Activated T-helper 17 cell treated with anti-CD3 and anti-CD28 coated beads, Interleukin-2, amount 50 U/mL, for 72 hours (primary cell): ENCODE data around the gene LSMEM2. TPM values are rescaled to one million over a fixed set of nuclear protein-coding genes. Genes with fewer than 3 reads are reported as not detected.
"Not testable (repeated sequence)": the region's sequence is repeated elsewhere in the genome, so short reads cannot be mapped to it uniquely, and the experiment has no call there.

Experiments
- ATAC-seq: fragments of 150-1000 bp; cut with Tn5 transposase; replicated peaks from 2 replicates; pipeline ENCODE4 v1.10.0; 2021; ENCODE audit warnings: mild to moderate bottlenecking, moderate library complexity
- H3K27ac Mint-ChIP-seq: one replicate; pipeline ENCODE4 v1.8.0; 2022; ENCODE audit warnings: mixed read lengths
- H3K27me3 Mint-ChIP-seq: one replicate; pipeline ENCODE4 v1.8.0; 2022; ENCODE audit warnings: mixed read lengths
- H3K36me3 Mint-ChIP-seq: one replicate; pipeline ENCODE4 v1.8.0; 2022; ENCODE audit warnings: low read depth, mild to moderate bottlenecking, mixed read lengths
- H3K4me1 Mint-ChIP-seq: one replicate; pipeline ENCODE4 v1.8.0; 2022; ENCODE audit warnings: mixed read lengths
- H3K4me3 Mint-ChIP-seq: one replicate; pipeline ENCODE4 v1.8.0; 2022; ENCODE audit warnings: mild to moderate bottlenecking, mixed read lengths
- H3K9me3 Mint-ChIP-seq: one replicate; pipeline ENCODE4 v1.8.0; 2022; ENCODE audit warnings: mixed read lengths
- total RNA-seq, 2 donors: library from RNA; stranded (reverse); gene quantifications; one replicate each; pipeline ENCODE4 v1.2.3, GENCODE V29; 2022

LSMEM2 gene
- total RNA-seq, 2 donors from 2014 or later, result 0.34 TPM; not detected in 1

GRCh38 chr3:50265571-50265970, 13.3 kb upstream of the LSMEM2 start:
- no peaks in the 10 kb centered on the region for H3K36me3 Mint-ChIP-seq
- no peaks in the 10 kb centered on the region for H3K9me3 Mint-ChIP-seq
- H3K4me1 Mint-ChIP-seq, result no peaks in the 10 kb centered on the region
- H3K27ac Mint-ChIP-seq, result no peak overlapping the region
- H3K4me3 Mint-ChIP-seq, result no peak overlapping the region
- H3K27me3 Mint-ChIP-seq, result no peaks in the 10 kb centered on the region
- ATAC-seq, result no peak

DNA sequence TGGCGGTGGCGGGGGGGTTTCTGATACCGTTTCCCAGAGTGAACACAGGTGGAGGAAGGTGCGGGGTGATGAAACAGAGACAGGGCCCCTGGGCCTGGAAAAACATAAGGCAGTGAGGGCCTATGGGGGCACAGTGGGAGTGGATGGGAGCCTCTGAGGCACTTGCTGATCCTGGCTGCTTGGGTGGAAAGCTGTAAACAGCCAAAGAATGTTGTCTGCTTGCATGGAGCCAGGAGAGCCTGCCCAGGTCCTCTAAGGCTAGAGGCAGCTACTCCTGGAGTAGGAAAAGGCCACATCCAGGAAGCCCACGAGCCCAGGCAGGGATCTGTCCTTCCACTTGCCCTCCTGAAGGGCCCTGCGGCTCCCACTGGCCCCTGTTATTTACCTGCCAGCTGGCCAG, 12.9 kb upstream of the LSMEM2 start:
- Mint-ChIP-seq H3K36me3 (no peaks in the 10 kb centered on the region), H3K27me3 (no peaks in the 10 kb centered on the region), H3K27ac (no peak overlapping the region), H3K4me3 (no peak overlapping the region), H3K4me1 (no peaks in the 10 kb centered on the region), H3K9me3 (no peaks in the 10 kb centered on the region)
- ATAC-seq, result no peak

DNA sequence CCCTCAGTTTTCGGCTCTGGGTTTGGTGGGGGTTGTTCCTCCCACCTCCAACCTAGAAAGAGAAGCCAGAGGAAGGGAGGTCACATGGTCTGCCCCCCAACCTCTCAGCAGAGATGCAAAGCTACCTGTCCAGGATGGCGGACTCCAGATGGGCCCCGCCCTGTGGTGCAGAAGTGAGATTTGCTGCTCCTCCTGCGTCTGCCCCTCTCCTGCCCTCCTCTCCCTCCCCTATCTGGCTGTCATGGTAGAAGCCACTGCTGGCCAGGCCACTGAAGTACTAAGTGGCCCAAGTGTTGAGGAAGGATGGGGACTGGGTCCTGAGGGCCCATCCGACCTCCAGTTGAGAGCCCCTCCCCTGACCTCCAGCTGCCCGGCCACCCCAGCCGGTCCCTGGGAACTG, 12.1 kb upstream of the LSMEM2 start:
- Mint-ChIP-seq H3K36me3 (no peaks in the 10 kb centered on the region), H3K27me3 (no peaks in the 10 kb centered on the region), H3K27ac (no peak overlapping the region), H3K4me1 (no peaks in the 10 kb centered on the region), H3K4me3 (no peak overlapping the region), H3K9me3 (no peaks in the 10 kb centered on the region)
- ATAC-seq, result no peak

DNA sequence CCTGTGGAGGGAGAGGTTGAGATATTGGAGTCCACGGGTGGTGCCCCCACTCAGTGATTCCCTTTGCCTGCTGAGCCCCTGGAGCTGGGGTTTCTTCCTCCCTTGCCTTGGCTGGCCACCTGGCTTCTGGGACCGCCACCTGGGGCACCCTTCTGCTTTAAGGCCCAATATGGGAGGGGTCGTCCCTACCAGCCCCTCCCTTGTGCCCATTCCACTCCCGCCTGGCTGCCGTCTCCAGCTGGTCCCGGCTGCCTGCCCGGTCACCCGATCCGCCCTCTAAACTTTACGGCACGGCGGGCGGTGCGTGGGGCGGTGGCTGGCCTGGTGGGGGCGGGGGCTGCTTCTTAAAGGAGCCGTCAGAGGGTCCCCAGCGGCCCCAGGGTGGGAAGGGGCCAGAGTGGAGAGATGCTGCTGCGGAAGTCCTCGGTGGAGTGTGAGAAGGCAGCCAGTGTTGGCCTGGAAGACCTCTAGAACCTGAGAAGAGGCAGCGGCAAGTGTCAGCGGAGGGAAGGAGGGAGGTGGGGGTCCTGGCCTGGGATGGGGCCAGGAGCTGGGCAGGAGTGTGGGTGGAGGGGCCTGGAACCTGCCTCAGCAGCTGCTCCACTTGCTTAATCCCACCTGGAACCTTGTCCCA, 11.5 kb upstream of the LSMEM2 start:
- H3K4me3 Mint-ChIP-seq, result no peak overlapping the region
- no peak for ATAC-seq
- no peaks in the 10 kb centered on the region for H3K27me3 Mint-ChIP-seq
- H3K9me3 Mint-ChIP-seq, result no peaks in the 10 kb centered on the region
- no peaks in the 10 kb centered on the region for H3K36me3 Mint-ChIP-seq
- H3K4me1 Mint-ChIP-seq, result no peaks in the 10 kb centered on the region
- no peak overlapping the region for H3K27ac Mint-ChIP-seq

DNA sequence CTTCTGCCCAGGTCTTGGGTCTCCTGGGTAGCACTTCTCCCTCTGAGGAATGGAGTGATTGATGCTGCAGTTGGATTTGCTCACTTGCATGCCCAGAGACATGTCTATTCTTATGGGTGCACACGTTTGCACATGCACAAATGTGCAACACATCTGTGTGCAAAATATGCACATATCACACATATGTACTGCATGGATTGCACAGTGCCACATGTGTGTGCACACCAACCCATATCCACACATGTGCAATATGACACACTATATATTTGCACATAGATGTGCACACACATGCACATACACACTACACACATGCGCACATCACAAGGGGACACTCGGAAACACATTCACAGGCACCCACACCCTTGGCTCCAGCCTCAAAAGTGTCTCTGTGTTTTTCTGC, 10.6 kb upstream of the LSMEM2 start:
- no peak overlapping the region for H3K27ac Mint-ChIP-seq
- H3K4me1 Mint-ChIP-seq, result peaks cover 4% of the 10 kb centered on the region
- no peaks in the 10 kb centered on the region for H3K9me3 Mint-ChIP-seq
- ATAC-seq, result no peak
- H3K4me3 Mint-ChIP-seq, result no peak overlapping the region
- H3K27me3 Mint-ChIP-seq, result peaks cover 3% of the 10 kb centered on the region
- H3K36me3 Mint-ChIP-seq, result no peaks in the 10 kb centered on the region

DNA sequence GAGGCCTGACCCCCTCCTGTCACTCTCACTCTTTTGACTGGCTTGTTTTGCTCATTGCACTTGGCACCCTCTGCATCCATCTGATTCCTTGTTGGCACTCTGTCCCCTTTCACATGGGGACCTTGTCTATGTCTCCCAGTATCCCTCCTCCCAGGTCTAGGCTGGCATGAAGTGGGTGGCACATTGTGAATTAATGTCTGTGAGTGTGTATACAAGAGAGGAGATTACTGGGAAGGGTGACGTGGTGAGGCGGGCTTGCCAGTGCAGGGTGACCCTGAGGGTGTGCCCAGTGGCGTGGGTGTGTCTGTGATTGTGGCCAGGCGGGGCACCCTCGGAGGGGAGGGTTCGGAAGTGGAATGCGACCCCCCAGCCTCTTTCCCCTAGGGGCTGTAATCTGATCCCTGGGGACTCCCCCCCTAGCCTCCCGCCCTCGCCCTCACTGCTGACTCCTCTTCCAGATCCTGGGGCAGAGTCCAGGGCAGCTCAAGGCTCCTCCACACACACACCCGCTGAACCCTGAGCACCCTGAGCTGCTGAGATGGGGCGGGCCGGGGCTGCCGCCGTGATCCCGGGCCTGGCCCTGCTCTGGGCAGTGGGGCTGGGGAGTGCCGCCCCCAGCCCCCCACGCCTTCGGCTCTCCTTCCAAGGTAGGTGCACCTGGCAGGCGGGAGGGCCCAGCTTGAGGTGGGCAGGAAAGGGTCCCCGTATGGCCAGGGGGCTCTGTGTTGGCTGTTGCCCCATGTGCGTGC, 10.0 kb upstream of the LSMEM2 start, which contains the start of gene SEMA3B:
Gene SEMA3B, plus strand, starts transcription at position 445 of the 749 bp plus-strand sequence. Its CDS starts 94 bp downstream, at position 539.
- Mint-ChIP-seq H3K27ac (no peak within 1 kb of the TSS), H3K4me1 (peaks cover 4% of the 10 kb centered on the region), H3K9me3 (no peaks in the 10 kb centered on the region), H3K4me3 (no peak within 1 kb of the TSS), H3K27me3 (peaks cover 3% of the 10 kb centered on the region), H3K36me3 (no peaks in the 10 kb centered on the region)
- ATAC-seq, result no peak

DNA sequence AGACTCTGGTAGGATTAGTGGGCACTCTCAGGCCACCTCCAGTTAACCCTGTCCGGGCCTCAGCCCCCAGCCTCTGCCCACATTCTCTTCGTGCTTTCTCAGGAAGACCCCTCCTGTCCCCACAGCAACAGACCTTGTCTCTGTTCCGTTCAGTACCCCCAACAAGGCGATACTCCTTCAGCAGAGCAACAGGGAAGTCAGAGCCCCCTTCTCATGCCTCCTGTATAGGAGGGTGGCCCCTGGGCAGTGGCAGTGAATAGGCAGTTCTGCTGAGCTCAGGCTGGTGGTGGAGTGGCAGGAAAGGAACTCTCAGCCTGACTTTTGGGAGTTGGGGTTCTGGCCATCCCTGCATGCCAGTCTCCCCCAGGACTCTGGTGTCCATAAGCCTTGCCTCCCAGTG, 9.4 kb upstream of the LSMEM2 start:
- Mint-ChIP-seq H3K4me1 (peaks cover 8% of the 10 kb centered on the region), H3K4me3 (no peak overlapping the region), H3K27ac (no peak overlapping the region), H3K9me3 (no peaks in the 10 kb centered on the region), H3K36me3 (no peaks in the 10 kb centered on the region), H3K27me3 (peaks cover 9% of the 10 kb centered on the region)
- ATAC-seq, result no peak

- no peak overlapping the region for H3K4me3 Mint-ChIP-seq
- H3K36me3 Mint-ChIP-seq, result no peaks in the 10 kb centered on the region
- H3K9me3 Mint-ChIP-seq, result no peaks in the 10 kb centered on the region
- peaks cover 9% of the 10 kb centered on the region for H3K4me1 Mint-ChIP-seq
- H3K27ac Mint-ChIP-seq, result no peak overlapping the region
- peaks cover 12% of the 10 kb centered on the region for H3K27me3 Mint-ChIP-seq
- ATAC-seq, result no peak
Measured at GRCh38 chr3:50269977-50270413, 8.9 kb upstream of the LSMEM2 start.

GRCh38 chr3:50270422-50271224, 8.3 kb upstream of the LSMEM2 start:
- Mint-ChIP-seq H3K27me3 (peaks cover 17% of the 10 kb centered on the region), H3K36me3 (no peaks in the 10 kb centered on the region), H3K4me1 (peaks cover 9% of the 10 kb centered on the region), H3K27ac (no peak overlapping the region), H3K9me3 (no peaks in the 10 kb centered on the region), H3K4me3 (no peak overlapping the region)
- no peak for ATAC-seq

DNA sequence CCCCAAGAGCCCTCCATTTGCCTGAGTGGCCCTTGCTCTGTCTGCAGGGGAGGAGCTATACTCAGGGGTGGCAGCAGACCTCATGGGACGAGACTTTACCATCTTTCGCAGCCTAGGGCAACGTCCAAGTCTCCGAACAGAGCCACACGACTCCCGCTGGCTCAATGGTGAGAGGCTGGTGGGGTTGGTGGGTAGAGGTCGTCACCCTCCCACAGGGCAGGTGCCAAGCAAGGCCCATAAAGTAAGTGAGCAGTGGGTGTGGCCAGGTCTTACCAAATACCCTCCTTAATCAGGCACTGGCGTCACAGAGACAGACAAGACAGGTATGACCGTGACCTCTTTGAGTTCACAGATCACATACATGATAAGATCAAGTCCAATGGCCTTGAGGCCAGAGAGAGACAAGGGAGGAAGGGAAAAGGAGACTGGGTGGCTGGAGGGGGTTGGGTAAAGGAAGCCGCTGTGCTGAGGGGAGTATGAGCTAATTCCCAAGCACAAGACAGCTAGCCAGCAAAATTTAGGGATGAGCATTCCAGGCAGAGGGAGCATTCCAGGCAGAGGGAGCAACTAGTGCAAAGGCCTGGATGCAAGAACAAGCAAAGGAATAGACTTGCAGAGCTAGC, 7.5 kb upstream of the LSMEM2 start:
- H3K4me1 Mint-ChIP-seq, result peaks cover 9% of the 10 kb centered on the region
- peaks cover 21% of the 10 kb centered on the region for H3K27me3 Mint-ChIP-seq
- H3K27ac Mint-ChIP-seq, result peak overlapping the region; percentile 37
- no peaks in the 10 kb centered on the region for H3K36me3 Mint-ChIP-seq
- H3K9me3 Mint-ChIP-seq, result no peaks in the 10 kb centered on the region
- no peak for ATAC-seq
- H3K4me3 Mint-ChIP-seq, result no peak overlapping the region

- peak; percentile 1 for ATAC-seq
- H3K27me3 Mint-ChIP-seq, result peaks cover 21% of the 10 kb centered on the region
- peak overlapping the region; percentile 77 for H3K27ac Mint-ChIP-seq
- not testable (repeated sequence) for H3K36me3 Mint-ChIP-seq, H3K4me1 Mint-ChIP-seq, H3K9me3 Mint-ChIP-seq
- peak overlapping the region; percentile 71 for H3K4me3 Mint-ChIP-seq
Measured at GRCh38 chr3:50272538-50272910, 6.4 kb upstream of the LSMEM2 start.

DNA sequence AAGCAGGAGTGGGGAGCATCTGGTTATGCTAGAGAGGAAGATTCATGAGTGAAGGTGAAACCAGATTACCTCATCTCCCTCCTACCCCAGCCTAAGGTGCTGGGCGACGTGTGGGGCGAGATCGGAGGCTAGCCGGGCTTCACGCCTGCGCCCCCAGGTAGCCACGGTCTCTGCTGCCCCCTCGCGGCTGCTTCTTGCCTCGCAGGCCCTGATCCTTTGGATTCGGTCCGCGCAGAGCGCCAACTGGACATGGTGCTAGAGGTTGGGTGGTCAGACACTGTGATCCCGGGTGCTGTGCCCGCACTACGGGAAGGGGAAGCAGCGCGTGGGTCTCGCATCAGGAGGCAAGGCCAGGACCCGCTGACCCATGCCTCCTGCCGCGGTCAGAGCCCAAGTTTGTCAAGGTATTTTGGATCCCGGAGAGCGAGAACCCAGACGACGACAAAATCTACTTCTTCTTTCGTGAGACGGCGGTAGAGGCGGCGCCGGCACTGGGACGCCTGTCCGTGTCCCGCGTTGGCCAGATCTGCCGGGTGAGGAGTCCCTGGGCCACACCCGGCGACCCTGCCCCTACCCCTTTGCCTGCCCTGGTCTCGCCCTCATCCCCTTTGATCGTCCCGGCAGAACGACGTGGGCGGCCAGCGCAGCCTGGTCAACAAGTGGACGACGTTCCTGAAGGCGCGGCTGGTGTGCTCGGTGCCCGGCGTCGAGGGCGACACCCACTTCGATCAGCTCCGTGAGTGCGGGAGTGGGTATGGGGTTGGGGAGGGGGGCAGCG, 5.8 kb upstream of the LSMEM2 start:
- peak; percentile 97 for ATAC-seq
- Mint-ChIP-seq H3K9me3 (no peaks in the 10 kb centered on the region), H3K4me3 (peak overlapping the region; percentile 71), H3K36me3 (no peaks in the 10 kb centered on the region), H3K27ac (peak overlapping the region; percentile 77), H3K4me1 (peaks cover 9% of the 10 kb centered on the region), H3K27me3 (peaks cover 21% of the 10 kb centered on the region)

GRCh38 chr3:50273689-50274065, 5.2 kb upstream of the LSMEM2 start:
- ATAC-seq, result no peak
- Mint-ChIP-seq H3K36me3 (no peaks in the 10 kb centered on the region), H3K9me3 (no peaks in the 10 kb centered on the region), H3K27ac (no peak overlapping the region), H3K27me3 (peaks cover 26% of the 10 kb centered on the region), H3K4me3 (peak overlapping the region; percentile 60), H3K4me1 (peaks cover 9% of the 10 kb centered on the region)
